HCT116 (cell line): ENCODE results near the gene PCTP. TPM values are rescaled to one million over a fixed set of nuclear protein-coding genes. Genes with fewer than 3 reads are reported as not detected.

ENCODE experiments used
- ATAC-seq: fragments of 200-7000 bp; cut with Tn5 transposase; 2 replicates; pipeline ENCODE4 v1.9.1; 2020; ENCODE audit warnings: mild to moderate bottlenecking, moderate library complexity
- BruUV-seq: library from RNA; stranded (reverse); fragments of 400-500 nt; replicated peaks from 2 replicates; lab custom pipeline; 2021; lab: Mats Ljungman, UMichigan
- CTCF ChIA-PET: fragments of 300-600 bp; sonication (Branson Sonifier 250); formaldehyde crosslinking; loops from one replicate; lab custom pipeline; 2021; ENCODE audit warnings: antibody characterized with exemption; lab: Charles Lee
- POLR2A ChIA-PET: fragments of 300-600, 350-600 bp; sonication (Branson Sonifier 250); formaldehyde crosslinking; loops from one replicate; lab custom pipeline; 2021; ENCODE audit warnings: antibody characterized with exemption; lab: Charles Lee
- RAD21 ChIA-PET, 2 experiments: fragments of 300-600 bp; sonication (Branson Sonifier 250); formaldehyde crosslinking; loops; one replicate each; lab custom pipeline; 2023; ENCODE audit warnings: low total read pairs in 2 of 2; ENCODE audit not compliant: uncharacterized antibody in 2 of 2, unreplicated experiment in 2 of 2, low non-redundant PET in 1 of 2; lab: Charles Lee
- DNase-seq: peaks from one replicate; pipeline ENCODE4 v3.0.0-alpha.2; 2010; ENCODE audit warnings: low read depth, low spot score
- H2AFZ ChIP-seq: fragments of 200-600 bp; shearing (Covaris generic), sonication (generic); 2 replicates; pipeline ENCODE4 v1.6.1; 2017; ENCODE audit warnings: low read depth, mixed run types, mixed read lengths, antibody characterized with exemption, low read length; ENCODE audit not compliant: poor library complexity, severe bottlenecking
- H3K27ac ChIP-seq: 2 replicates; pipeline ENCODE4 v1.5.1; 2012; ENCODE audit warnings: low read depth, low read length
- H3K27me3 ChIP-seq: fragments of 200-600 bp; sonication (generic); 2 replicates; pipeline ENCODE4 v1.6.1; 2016; ENCODE audit warnings: mixed run types, low read length, mixed read lengths; ENCODE audit not compliant: insufficient read depth
- H3K36me3 ChIP-seq, 2 experiments: fragments of 200-500 bp in 1 of 2; fragments of 200-600 bp in 1 of 2; sonication (Bioruptor generic) in 1 of 2; sonication (generic) in 1 of 2; 2 replicates each; pipeline versions ENCODE4 v1.5.1 to v1.6.1; 2014 to 2016; ENCODE audit warnings: low read length in 2 of 2, inconsistent platforms in 1 of 2, mixed read lengths in 1 of 2, mixed run types in 1 of 2; ENCODE audit not compliant: insufficient read depth in 2 of 2, control insufficient read depth in 1 of 2
- H3K4me1 ChIP-seq, 2 experiments: fragments of 200-600 bp in 1 of 2; sonication (generic) in 1 of 2; 2 replicates each; pipeline versions ENCODE4 v1.5.1 to v1.6.1; 2012 to 2017; ENCODE audit warnings: low read length in 2 of 2, inconsistent platforms in 1 of 2, mild to moderate bottlenecking in 1 of 2, mixed read lengths in 1 of 2, mixed run types in 1 of 2, moderate library complexity in 1 of 2; ENCODE audit not compliant: insufficient read depth in 2 of 2, control insufficient read depth in 1 of 2
- H3K4me2 ChIP-seq: fragments of 200-600 bp; sonication (generic); 2 replicates; pipeline ENCODE4 v1.6.1; 2017; ENCODE audit warnings: mixed run types, low read length, mixed read lengths
- H3K4me3 ChIP-seq, 2 experiments: fragments of 200-600 bp in 1 of 2; sonication (generic) in 1 of 2; replicated peaks in 1 of 2; 2 replicates each; pipeline ENCODE4 v1.5.1; 2011 to 2016; ENCODE audit warnings: low read length in 2 of 2, control low read depth in 1 of 2, low read depth in 1 of 2, mild to moderate bottlenecking in 1 of 2, mixed read lengths in 1 of 2, mixed run types in 1 of 2
- H3K79me2 ChIP-seq: fragments of 200-600 bp; sonication (generic); 2 replicates; pipeline ENCODE4 v1.6.1; 2017; ENCODE audit warnings: mild to moderate bottlenecking, mixed run types, low read length, moderate library complexity, mixed read lengths; ENCODE audit not compliant: insufficient read depth
- H3K9ac ChIP-seq: fragments of 200-600 bp; sonication (generic); 2 replicates; pipeline ENCODE4 v1.6.1; 2016; ENCODE audit warnings: low read length, mixed read lengths
- H3K9me2 ChIP-seq: fragments of 200-600 bp; sonication (generic), shearing (Covaris generic); 2 replicates; pipeline ENCODE4 v1.6.1; 2017; ENCODE audit warnings: mixed run types, mild to moderate bottlenecking, moderate library complexity; ENCODE audit not compliant: insufficient read depth
- H3K9me3 ChIP-seq, 2 experiments: fragments of 200-500 bp in 1 of 2; fragments of 200-600 bp in 1 of 2; sonication (Bioruptor generic) in 1 of 2; sonication (generic) in 1 of 2; 2 replicates each; pipeline ENCODE4 v1.6.1; 2014 to 2017; ENCODE audit warnings: low read length in 2 of 2, mixed read lengths in 2 of 2, inconsistent platforms in 1 of 2, low read depth in 1 of 2, mild to moderate bottlenecking in 1 of 2, mixed run types in 1 of 2, moderate library complexity in 1 of 2; ENCODE audit not compliant: control insufficient read depth in 1 of 2, insufficient read depth in 1 of 2
- H4K20me1 ChIP-seq: fragments of 200-600 bp; sonication (generic), shearing (Covaris generic); 2 replicates; pipeline ENCODE4 v1.6.1; 2017; ENCODE audit warnings: mixed run types, mild to moderate bottlenecking, moderate library complexity; ENCODE audit not compliant: insufficient read depth
- CEBPB ChIP-seq: IDR thresholded peaks from 2 replicates; pipeline ENCODE4 v1.6.1; 2012; ENCODE audit warnings: low read depth
- EGR1 ChIP-seq: IDR thresholded peaks from 2 replicates; pipeline ENCODE4 v1.6.1; 2012; ENCODE audit warnings: low read depth
- ELF1 ChIP-seq: IDR thresholded peaks from 2 replicates; pipeline ENCODE4 v1.6.1; 2012; ENCODE audit warnings: low read depth, borderline replicate concordance
- EZH2phosphoT487 ChIP-seq: fragments of 200-600 bp; IDR thresholded peaks from 2 replicates; pipeline ENCODE4 v1.6.1; 2018; ENCODE audit warnings: antibody characterized with exemption, borderline replicate concordance
- FOSL1 ChIP-seq: IDR thresholded peaks from 2 replicates; pipeline ENCODE4 v1.6.1; 2012; ENCODE audit warnings: low read depth
- POLR2A ChIP-seq: IDR thresholded peaks from 2 replicates; pipeline ENCODE4 v1.7.0; 2011; ENCODE audit warnings: borderline replicate concordance; ENCODE audit not compliant: insufficient read depth, insufficient read length; ENCODE audit errors: extremely low read depth
- POLR2AphosphoS5 ChIP-seq: IDR thresholded peaks from 2 replicates; pipeline ENCODE4 v1.6.1; 2011; ENCODE audit warnings: mild to moderate bottlenecking, low read depth, low read length, moderate library complexity
- RAD21 ChIP-seq: IDR thresholded peaks from 2 replicates; pipeline ENCODE4 v1.6.1; 2012; ENCODE audit warnings: low read depth, mild to moderate bottlenecking
- SRF ChIP-seq: IDR thresholded peaks from 2 replicates; pipeline ENCODE4 v1.6.1; 2012; ENCODE audit warnings: low read depth
- TCF7L2 ChIP-seq: IDR thresholded peaks from 2 replicates; pipeline ENCODE4 v1.7.0; 2011; ENCODE audit warnings: borderline replicate concordance, inconsistent platforms; ENCODE audit not compliant: insufficient read depth, insufficient read length; ENCODE audit errors: extremely low read depth
- YY1 ChIP-seq: IDR thresholded peaks from 2 replicates; pipeline ENCODE4 v1.6.1; 2011; ENCODE audit warnings: low read length, low read depth, moderate library complexity, mild to moderate bottlenecking; ENCODE audit not compliant: insufficient replicate concordance; ENCODE audit errors: extremely low read depth
- ZFX ChIP-seq: fragments of 450-650 bp; IDR thresholded peaks from 2 replicates; pipeline ENCODE4 v1.6.1; 2017
- intact Hi-C: fragments of 100-400 bp; cut with micrococcal nuclease; formaldehyde crosslinking; loops from 2 replicates; pipeline ENCODE4 v1.10.0; 2022
- total RNA-seq: library from RNA; stranded (reverse); gene quantifications from one replicate; pipeline ENCODE4 v1.2.1, GENCODE V29; 2021; ENCODE audit not compliant: unreplicated experiment
- TF ChIP-seq, protein P1 (sequence below): IDR thresholded peaks from 2 replicates; pipeline ENCODE4 v1.6.1; 2012; ENCODE audit warnings: low read depth
- TF ChIP-seq, protein P2 (sequence below): IDR thresholded peaks from 2 replicates; pipeline ENCODE4 v1.6.1; 2012
- TF ChIP-seq, protein P3 (sequence below), 3 experiments: fragments of 200-600 bp in 1 of 3; sonication (generic) in 1 of 3; IDR thresholded peaks in 2 of 3; conservative IDR thresholded peaks in 1 of 3; 2 replicates each; pipeline ENCODE4 v1.5.1; 2012 to 2017; ENCODE audit warnings: low read depth in 2 of 3, low read length in 2 of 3, antibody characterized with exemption in 1 of 3, borderline replicate concordance in 1 of 3, control low read depth in 1 of 3, mild to moderate bottlenecking in 1 of 3, mixed read lengths in 1 of 3, mixed run types in 1 of 3, moderate library complexity in 1 of 3; ENCODE audit not compliant: insufficient read depth in 1 of 3

Gene PCTP
- total RNA-seq, 1 experiment from 2014 or later, result 16.3 TPM

DNA sequence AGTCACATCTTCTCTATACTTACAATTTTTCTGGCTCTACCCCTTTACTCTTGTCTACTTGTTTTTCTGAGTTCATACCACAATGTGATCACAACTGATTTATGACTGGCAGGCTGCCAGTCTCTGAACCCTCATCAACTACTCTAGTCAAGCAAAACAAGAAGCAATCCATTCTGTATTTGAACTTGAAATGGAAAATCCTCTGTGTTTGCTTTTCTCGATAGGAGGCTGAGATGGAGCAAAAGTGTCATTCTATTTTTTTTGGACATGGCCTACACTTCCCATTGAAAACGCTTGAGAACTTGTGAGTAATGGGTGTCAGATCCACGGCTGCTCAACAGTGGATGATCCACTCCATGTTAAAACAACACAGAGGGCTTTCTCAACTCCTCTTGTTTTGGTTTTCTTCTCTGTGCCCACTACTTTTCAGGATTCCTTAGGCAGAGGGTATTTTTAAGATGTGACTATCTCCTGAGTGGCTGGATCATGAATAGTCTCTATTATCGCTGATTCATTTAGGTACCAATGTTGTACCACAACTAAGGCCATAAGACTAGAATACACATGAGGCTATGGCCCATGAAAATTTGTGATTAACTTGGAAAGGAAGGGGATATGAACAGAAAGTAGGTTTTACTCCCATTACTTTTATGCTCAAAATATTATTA is 39.9 kb upstream of the PCTP start:
- RAD21 ChIA-PET, result no interaction called here
- no TSS peak for BruUV-seq
- Histone ChIP-seq H4K20me1 (no peaks in the 10 kb centered on the region), H3K4me2 (no peak overlapping the region), H3K79me2 (no peaks in the 10 kb centered on the region), H3K9ac (no peak overlapping the region), H3K4me1 (peaks cover 0 to under 1% of the 10 kb centered on the region in 2 experiments; a peak in 1 of 4 replicates), H3K9me2 (no peaks in the 10 kb centered on the region), H3K36me3 (no peaks in the 10 kb centered on the region), H2AFZ (no peak overlapping the region), H3K27ac (no peak overlapping the region), H3K27me3 (peaks cover 60% of the 10 kb centered on the region)
- CTCF ChIA-PET, result interaction anchor here (1.5 kb wide), 1 partner anchor 11 kb away, joined by 3 read pairs; the partner anchor contains the start of gene TMEM100
- POLR2A ChIA-PET, result no interaction called here
- intact Hi-C loops, result no loop called here
- DNase-seq (no peak), ATAC-seq (no peak)
- TF ChIP-seq, protein P1, sequence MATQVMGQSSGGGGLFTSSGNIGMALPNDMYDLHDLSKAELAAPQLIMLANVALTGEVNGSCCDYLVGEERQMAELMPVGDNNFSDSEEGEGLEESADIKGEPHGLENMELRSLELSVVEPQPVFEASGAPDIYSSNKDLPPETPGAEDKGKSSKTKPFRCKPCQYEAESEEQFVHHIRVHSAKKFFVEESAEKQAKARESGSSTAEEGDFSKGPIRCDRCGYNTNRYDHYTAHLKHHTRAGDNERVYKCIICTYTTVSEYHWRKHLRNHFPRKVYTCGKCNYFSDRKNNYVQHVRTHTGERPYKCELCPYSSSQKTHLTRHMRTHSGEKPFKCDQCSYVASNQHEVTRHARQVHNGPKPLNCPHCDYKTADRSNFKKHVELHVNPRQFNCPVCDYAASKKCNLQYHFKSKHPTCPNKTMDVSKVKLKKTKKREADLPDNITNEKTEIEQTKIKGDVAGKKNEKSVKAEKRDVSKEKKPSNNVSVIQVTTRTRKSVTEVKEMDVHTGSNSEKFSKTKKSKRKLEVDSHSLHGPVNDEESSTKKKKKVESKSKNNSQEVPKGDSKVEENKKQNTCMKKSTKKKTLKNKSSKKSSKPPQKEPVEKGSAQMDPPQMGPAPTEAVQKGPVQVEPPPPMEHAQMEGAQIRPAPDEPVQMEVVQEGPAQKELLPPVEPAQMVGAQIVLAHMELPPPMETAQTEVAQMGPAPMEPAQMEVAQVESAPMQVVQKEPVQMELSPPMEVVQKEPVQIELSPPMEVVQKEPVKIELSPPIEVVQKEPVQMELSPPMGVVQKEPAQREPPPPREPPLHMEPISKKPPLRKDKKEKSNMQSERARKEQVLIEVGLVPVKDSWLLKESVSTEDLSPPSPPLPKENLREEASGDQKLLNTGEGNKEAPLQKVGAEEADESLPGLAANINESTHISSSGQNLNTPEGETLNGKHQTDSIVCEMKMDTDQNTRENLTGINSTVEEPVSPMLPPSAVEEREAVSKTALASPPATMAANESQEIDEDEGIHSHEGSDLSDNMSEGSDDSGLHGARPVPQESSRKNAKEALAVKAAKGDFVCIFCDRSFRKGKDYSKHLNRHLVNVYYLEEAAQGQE, result no peak
- TF ChIP-seq SRF (no peak), FOSL1 (no peak), RAD21 (no peak), TCF7L2 (no peak), POLR2A (no peak), ELF1 (no peak), EGR1 (no peak), YY1 (no peak), POLR2AphosphoS5 (no peak), ZFX (no peak), CEBPB (no peak), EZH2phosphoT487 (no peak)
- TF ChIP-seq, protein P2, sequence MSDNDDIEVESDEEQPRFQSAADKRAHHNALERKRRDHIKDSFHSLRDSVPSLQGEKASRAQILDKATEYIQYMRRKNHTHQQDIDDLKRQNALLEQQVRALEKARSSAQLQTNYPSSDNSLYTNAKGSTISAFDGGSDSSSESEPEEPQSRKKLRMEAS, result no peak
- TF ChIP-seq, protein P3, sequence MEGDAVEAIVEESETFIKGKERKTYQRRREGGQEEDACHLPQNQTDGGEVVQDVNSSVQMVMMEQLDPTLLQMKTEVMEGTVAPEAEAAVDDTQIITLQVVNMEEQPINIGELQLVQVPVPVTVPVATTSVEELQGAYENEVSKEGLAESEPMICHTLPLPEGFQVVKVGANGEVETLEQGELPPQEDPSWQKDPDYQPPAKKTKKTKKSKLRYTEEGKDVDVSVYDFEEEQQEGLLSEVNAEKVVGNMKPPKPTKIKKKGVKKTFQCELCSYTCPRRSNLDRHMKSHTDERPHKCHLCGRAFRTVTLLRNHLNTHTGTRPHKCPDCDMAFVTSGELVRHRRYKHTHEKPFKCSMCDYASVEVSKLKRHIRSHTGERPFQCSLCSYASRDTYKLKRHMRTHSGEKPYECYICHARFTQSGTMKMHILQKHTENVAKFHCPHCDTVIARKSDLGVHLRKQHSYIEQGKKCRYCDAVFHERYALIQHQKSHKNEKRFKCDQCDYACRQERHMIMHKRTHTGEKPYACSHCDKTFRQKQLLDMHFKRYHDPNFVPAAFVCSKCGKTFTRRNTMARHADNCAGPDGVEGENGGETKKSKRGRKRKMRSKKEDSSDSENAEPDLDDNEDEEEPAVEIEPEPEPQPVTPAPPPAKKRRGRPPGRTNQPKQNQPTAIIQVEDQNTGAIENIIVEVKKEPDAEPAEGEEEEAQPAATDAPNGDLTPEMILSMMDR (IDR thresholded peaks at IDR 0.05 in 2 of 3, conservative IDR thresholded peaks at IDR 0.05 in 1 of 3; ENCODE audit: borderline replicate concordance in 1 of 3, insufficient read depth in 1 of 3, low read depth in 2 of 3, low read length in 2 of 3), result no peak
- TF ChIP-seq, all 23 proteins: peak for 0
- Histone ChIP-seq H3K4me3 (no peak overlapping the region), H3K9me3 (no peaks in the 10 kb centered on the region)
